SK-N-SH treated with all-trans-retinoic acid at 6 μM for 48 hours (cell line): Measurements from ENCODE around the gene SLAMF8.

Source experiments
- RARB ChIP-seq: fragments of 250-450 bp; sonication (Bioruptor Pico); IDR thresholded peaks from 2 replicates; pipeline ENCODE4 v1.8.0; 2021; ENCODE audit warnings: mild to moderate bottlenecking, moderate library complexity
- SNAI2 ChIP-seq: fragments of 250-450 bp; sonication (Bioruptor Pico); IDR thresholded peaks from 2 replicates; pipeline ENCODE4 v1.5.0; 2020; ENCODE audit warnings: mild to moderate bottlenecking, moderate library complexity
- ZFP3 ChIP-seq: fragments of 250-450 bp; sonication (Bioruptor Pico); IDR thresholded peaks from 2 replicates; pipeline ENCODE4 v1.5.0; 2020; ENCODE audit warnings: mild to moderate bottlenecking, moderate library complexity
- ZFP30 ChIP-seq: fragments of 450-650 bp; formaldehyde crosslinking; IDR thresholded peaks from 2 replicates; pipeline ENCODE4 v1.5.0; 2022; ENCODE audit warnings: mild to moderate bottlenecking, moderate library complexity
- TF ChIP-seq, protein P1 (sequence below): fragments of 250-450 bp; sonication (Bioruptor Pico); IDR thresholded peaks from 2 replicates; pipeline ENCODE4 v1.8.0; 2020; ENCODE audit warnings: mild to moderate bottlenecking, moderate library complexity, borderline replicate concordance

- no peak for TF ChIP-seq RARB
- TF ChIP-seq ZFP30 (CRISPR knock-in tag) = no peak
- TF ChIP-seq, protein P1, sequence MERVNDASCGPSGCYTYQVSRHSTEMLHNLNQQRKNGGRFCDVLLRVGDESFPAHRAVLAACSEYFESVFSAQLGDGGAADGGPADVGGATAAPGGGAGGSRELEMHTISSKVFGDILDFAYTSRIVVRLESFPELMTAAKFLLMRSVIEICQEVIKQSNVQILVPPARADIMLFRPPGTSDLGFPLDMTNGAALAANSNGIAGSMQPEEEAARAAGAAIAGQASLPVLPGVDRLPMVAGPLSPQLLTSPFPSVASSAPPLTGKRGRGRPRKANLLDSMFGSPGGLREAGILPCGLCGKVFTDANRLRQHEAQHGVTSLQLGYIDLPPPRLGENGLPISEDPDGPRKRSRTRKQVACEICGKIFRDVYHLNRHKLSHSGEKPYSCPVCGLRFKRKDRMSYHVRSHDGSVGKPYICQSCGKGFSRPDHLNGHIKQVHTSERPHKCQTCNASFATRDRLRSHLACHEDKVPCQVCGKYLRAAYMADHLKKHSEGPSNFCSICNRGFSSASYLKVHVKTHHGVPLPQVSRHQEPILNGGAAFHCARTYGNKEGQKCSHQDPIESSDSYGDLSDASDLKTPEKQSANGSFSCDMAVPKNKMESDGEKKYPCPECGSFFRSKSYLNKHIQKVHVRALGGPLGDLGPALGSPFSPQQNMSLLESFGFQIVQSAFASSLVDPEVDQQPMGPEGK = no peak
- TF ChIP-seq SNAI2 (CRISPR knock-in tag) = no peak
- TF ChIP-seq ZFP3 (CRISPR knock-in tag) = no peak
Observed at GRCh38 chr1:159862031-159862430, 35.4 kb downstream of the SLAMF8 start.
